ENCODE data around the gene SKIL. TPM values are rescaled to one million over a fixed set of nuclear protein-coding genes. Genes with fewer than 3 reads are reported as not detected.
A peak's percentile ranks its signal among the peaks of the same experiment; 100 is the strongest.

SKIL gene
- total and polyA plus RNA-seq, 3 donors from 2014 or later, result 19.1 to 53.6 (median 47.4) TPM

DNA sequence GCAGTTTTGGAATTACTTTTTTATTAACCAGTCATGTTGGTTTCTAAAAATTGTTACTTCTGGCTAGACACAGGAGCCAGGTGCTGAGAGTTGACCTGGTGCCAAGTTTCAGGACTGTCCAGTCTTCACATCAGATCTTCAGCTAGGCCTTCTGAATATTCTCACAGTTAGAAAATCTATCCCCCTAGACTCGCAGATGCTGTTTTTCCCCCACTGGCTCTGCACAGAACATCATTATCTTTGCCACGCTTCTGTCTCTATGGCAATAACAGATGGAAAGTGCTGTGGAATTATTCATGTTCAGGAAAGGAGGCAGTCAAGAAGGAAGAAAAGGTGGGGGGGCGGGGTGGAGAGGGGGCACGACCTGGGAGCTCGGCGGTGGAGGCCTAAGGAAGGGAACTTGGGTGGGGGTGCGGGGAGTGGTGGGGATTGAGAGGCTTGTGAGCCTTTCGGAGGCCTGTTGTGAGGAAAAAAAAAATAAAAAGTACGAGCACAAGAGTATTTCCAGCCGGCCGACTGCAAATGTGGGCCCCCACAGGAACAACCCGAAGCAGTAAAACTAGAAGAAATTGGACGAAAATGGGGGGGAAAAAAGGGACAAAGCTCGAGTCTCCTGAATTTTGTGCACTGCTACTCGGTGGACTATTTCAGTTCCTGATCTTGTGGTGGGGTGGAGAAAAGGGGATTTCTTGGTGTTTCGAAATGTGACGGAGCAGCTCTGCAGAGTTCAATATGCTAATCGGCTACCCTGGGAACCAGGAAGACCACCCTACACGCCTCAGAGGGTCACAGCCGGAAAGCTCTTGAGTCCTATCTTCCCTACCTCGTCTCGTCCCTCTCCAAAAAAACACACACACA is 1.5 kb upstream of the SKIL start:
- H3K4me1 ChIP-seq, result peaks cover 17% of the 10 kb centered on the region
- no peaks in the 10 kb centered on the region for H3K36me3 ChIP-seq (ENCODE audit: low read depth, missing control alignments)
- intact Hi-C loops (cut with DNase I; ENCODE audit: low total_unique reads), result no loop called here
- DNase-seq, result peak; percentile 30
- no peaks in the 10 kb centered on the region for H3K27me3 ChIP-seq
- peak overlapping the region; percentile 67 to 94 for H3K4me3 ChIP-seq
- H3K9me3 ChIP-seq, result no peaks in the 10 kb centered on the region
- 1% methylated on average over 22 of the region's 22 CpGs for WGBS, 2 donors
- H3K27ac ChIP-seq, result peak overlapping the region; percentile 73 to 99
- no peak for TF ChIP-seq POLR2A (IDR thresholded peaks at IDR 0.05)
- TF ChIP-seq, protein P1, sequence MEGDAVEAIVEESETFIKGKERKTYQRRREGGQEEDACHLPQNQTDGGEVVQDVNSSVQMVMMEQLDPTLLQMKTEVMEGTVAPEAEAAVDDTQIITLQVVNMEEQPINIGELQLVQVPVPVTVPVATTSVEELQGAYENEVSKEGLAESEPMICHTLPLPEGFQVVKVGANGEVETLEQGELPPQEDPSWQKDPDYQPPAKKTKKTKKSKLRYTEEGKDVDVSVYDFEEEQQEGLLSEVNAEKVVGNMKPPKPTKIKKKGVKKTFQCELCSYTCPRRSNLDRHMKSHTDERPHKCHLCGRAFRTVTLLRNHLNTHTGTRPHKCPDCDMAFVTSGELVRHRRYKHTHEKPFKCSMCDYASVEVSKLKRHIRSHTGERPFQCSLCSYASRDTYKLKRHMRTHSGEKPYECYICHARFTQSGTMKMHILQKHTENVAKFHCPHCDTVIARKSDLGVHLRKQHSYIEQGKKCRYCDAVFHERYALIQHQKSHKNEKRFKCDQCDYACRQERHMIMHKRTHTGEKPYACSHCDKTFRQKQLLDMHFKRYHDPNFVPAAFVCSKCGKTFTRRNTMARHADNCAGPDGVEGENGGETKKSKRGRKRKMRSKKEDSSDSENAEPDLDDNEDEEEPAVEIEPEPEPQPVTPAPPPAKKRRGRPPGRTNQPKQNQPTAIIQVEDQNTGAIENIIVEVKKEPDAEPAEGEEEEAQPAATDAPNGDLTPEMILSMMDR (IDR thresholded peaks at IDR 0.05), result no peak

DNA sequence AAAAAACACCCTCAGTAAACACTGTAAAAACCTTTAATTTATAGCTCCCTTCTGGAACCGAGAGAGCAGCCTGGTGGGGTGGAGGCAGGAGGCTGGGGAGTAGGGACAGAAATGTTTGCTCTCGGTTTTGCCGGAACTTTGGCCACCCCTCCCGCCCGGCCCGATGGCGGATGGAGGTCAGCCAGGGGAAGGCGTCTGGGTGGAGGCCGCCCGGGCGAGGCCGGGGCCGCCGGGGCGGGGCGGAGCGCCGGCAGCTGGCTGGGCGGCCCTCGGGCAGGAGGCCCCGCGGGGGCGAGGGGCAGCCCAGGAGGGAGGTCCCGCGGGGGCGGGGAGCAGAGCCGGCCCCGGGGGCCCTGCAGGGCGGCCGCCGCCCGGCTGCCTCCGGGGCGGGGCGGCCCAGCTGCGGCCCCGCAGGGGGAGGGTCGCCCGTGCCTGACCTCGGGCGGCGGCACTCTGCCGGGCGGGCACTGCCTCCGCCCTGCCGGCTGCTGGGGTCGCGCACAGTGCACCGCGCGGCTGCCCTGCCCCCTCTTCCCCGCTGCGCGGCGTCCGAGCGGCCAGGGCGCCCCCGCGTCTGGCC is 829 bp upstream of the SKIL start:
- peaks cover 24% of the 10 kb centered on the region for H3K4me1 ChIP-seq
- WGBS, 2 donors, result 0% methylated on average over 4 to 22 of the region's 60 CpGs
- no peaks in the 10 kb centered on the region for H3K9me3 ChIP-seq
- H3K27me3 ChIP-seq, result no peaks in the 10 kb centered on the region
- peak; percentile 78 for DNase-seq
- H3K27ac ChIP-seq, result peak overlapping the region; percentile 73 to 99
- peak overlapping the region; percentile 79 to 94 for H3K4me3 ChIP-seq
- intact Hi-C loops (cut with DNase I; ENCODE audit: low total_unique reads), result no loop called here
- TF ChIP-seq POLR2A (IDR thresholded peaks at IDR 0.05), result no peak
- TF ChIP-seq, protein P1 (IDR thresholded peaks at IDR 0.05), result no peak
- H3K36me3 ChIP-seq (ENCODE audit: low read depth, missing control alignments), result no peaks in the 10 kb centered on the region

DNA sequence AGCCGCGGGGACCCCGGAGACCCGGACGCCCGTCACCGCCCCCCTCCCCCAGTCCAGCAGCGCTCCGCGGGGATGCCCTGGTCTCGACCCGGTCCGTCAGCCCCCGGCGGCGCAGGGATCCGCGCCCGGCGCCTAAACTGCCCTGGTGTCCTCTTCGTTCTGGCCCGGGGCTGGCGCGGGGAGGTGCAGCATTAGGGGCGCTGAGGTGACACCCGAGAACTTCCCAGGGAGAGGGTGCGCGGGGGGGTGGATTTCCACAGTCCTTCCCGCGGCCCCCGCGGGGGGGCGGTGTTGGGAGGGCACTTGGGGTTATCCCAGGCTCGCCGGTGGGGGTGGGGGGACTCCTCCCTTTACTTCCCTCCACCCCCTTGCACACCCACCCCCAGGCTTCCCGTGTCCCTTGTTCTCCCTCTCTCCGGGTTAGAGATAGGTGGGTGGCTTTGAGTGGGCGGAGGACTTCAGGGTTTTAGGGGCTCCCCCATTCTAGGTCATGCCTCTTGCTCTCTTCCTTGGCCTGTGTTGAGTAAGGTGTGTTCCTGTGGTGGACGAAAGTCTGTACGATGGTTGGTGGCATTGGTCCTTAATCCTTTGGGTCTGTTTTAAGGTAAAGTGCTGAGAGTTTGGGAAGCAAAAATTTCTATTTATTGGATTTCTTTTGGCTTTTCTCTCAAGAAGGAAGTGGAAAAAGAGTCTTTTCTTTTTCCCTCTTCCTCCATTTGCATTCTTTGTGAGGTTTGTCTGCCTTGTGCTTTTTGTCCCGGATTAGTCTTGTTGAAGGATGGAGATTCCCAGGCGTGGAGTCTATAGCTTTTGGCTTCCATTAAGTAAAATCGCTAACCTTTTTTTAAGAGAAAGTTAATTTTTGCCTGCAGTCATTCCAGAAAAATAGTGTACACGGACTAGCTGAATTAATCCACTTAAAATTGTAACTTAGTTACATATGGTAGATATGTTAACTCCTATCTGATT is 811 bp downstream of the SKIL start:
- Histone ChIP-seq H3K36me3 (ENCODE audit: low read depth, missing control alignments) (no peaks in the 10 kb centered on the region), H3K9me3 (no peaks in the 10 kb centered on the region), H3K4me3 (peak overlapping the region; percentile 79 to 94), H3K4me1 (peaks cover 25% of the 10 kb centered on the region), H3K27ac (peak overlapping the region; percentile 95 to 99), H3K27me3 (no peaks in the 10 kb centered on the region)
- intact Hi-C loops (cut with DNase I; ENCODE audit: low total_unique reads), result no loop called here
- no peak for TF ChIP-seq POLR2A (IDR thresholded peaks at IDR 0.05)
- TF ChIP-seq, protein P1 (IDR thresholded peaks at IDR 0.05), result peak in 1 of 3 experiments; percentile 21
- peak; percentile 87 for DNase-seq
- 1 to 7% methylated on average over 9 to 43 of the region's 44 CpGs for WGBS, 2 donors

DNA sequence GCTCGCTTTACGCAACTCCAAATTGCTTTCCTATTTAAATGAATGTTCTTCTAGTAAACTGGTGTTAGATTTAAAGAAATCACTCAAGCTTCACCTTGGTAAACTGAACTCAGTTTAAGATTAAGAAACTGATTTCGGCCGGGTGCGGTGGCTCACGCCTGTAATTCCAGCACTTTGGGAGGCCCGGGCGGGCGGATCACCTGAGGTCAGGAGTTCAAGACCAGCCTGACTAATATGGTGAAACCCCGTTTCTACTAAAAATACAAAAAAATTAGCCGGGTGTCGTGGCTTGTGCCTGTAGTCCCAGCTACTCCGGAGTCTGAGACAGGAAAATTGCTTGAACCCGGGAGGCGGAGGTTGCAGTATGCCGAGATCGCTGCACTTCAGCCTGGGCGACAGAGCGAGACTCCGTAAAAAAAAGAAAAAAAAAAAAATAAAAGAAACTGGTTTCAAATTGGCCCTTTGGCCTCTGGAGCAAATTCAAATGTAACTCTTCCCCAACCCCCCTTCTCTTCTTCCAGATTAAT is 1.7 kb downstream of the SKIL start:
- TF ChIP-seq POLR2A (IDR thresholded peaks at IDR 0.05), result no peak
- TF ChIP-seq, protein P1 (IDR thresholded peaks at IDR 0.05), result no peak
- intact Hi-C loops (cut with DNase I; ENCODE audit: low total_unique reads), result no loop called here
- Histone ChIP-seq H3K27ac (peak overlapping the region in 1 of 2 donors; percentile 99), H3K9me3 (no peaks in the 10 kb centered on the region), H3K4me3 (peak overlapping the region; percentile 79 to 94), H3K36me3 (ENCODE audit: low read depth, missing control alignments) (no peaks in the 10 kb centered on the region), H3K27me3 (no peaks in the 10 kb centered on the region), H3K4me1 (peaks cover 25% of the 10 kb centered on the region)
- WGBS, 2 donors, result 36 to 43% methylated on average over 20 of the region's 20 CpGs
- DNase-seq, result no peak
